ENCODE measurements around the gene RPS6KA4. TPM values are rescaled to one million over a fixed set of nuclear protein-coding genes. Genes with fewer than 3 reads are reported as not detected.

RPS6KA4 gene
- total and polyA plus RNA-seq, 2 of the 13 experiments (the other 11 are each of a cell fraction or from before 2014, with no cell fraction given) = 8.9 to 14.2 TPM

- TF ChIP-seq CREB1 (IDR thresholded peaks at IDR 0.05) = 0 out of 2 replicates have a peak, but pooled peaks have one; percentile 12
- no peak for TF ChIP-seq CREB1 (CRISPR knock-in tag; IDR thresholded peaks at IDR 0.05)
- TF ChIP-seq FOSL2 (CRISPR knock-in tag; IDR thresholded peaks at IDR 0.05) = 0 out of 2 replicates have a peak, but pooled peaks have one; percentile 27
- TF ChIP-seq ZNF572 (CRISPR knock-in tag; IDR thresholded peaks at IDR 0.05) = no peak
- no peaks in the 10 kb centered on the region for H4K20me1 ChIP-seq (ENCODE audit: insufficient read depth, low read length)
- intact Hi-C loops (cut with micrococcal nuclease; ENCODE audit: unreplicated experiment) = no loop called here
- ChIA-PET POLR2A (no interaction called here), CTCF (ENCODE audit: low intra/inter-chr PET ratio, low total read pairs) (no interaction called here)
- 51% methylated on average over 11 of the region's 11 CpGs for WGBS (ENCODE audit: low lambda C conversion rate)
- H3K36me3 ChIP-seq (replicated peaks in 1 of 2; ENCODE audit: control insufficient read depth in 1 of 2, insufficient read depth in 2 of 2, low read length in 2 of 2) = no peaks in the 10 kb centered on the region
- no peak for FAIRE-seq
- no peaks in the 10 kb centered on the region for H3K9me3 ChIP-seq (ENCODE audit: low read length)
- no peak overlapping the region for H3K27ac ChIP-seq (ENCODE audit: extremely low read length, insufficient read depth, low read length)
- no peak overlapping the region for H3K4me3 ChIP-seq (replicated peaks in 1 of 3; ENCODE audit: insufficient read depth in 1 of 3, low read depth in 2 of 3, low read length in 3 of 3)
- peaks cover 6 to 50% of the 10 kb centered on the region in 2 experiments; a peak in 4 of 5 replicates for H3K27me3 ChIP-seq (ENCODE audit: control insufficient read depth in 1 of 2, insufficient read depth in 2 of 2, low read length in 2 of 2)
- no peak for ATAC-seq
- peak; percentile 33 for DNase-seq (ENCODE audit: low spot score)
- H3K4me2 ChIP-seq (ENCODE audit: low read depth, low read length) = no peak overlapping the region
- H3K4me1 ChIP-seq (ENCODE audit: insufficient read depth, low read length) = no peaks in the 10 kb centered on the region
- BruUV-seq (replicated peaks) = no TSS peak
- in situ Hi-C loops (cut with HindIII; ENCODE audit: extremely low pct_ligation_motif_present, low pct_unique_long_range_greater_than_20kb) = no loop called here
- H3K79me2 ChIP-seq (ENCODE audit: insufficient read depth, low read length) = no peaks in the 10 kb centered on the region
- no peak overlapping the region for H2AFZ ChIP-seq (ENCODE audit: low read length)
- no peak overlapping the region for H3K9ac ChIP-seq (ENCODE audit: insufficient read depth, low read depth, low read length)
Observed at GRCh38 chr11:64385945-64386704, 27.2 kb downstream of the RPS6KA4 start.

- Histone ChIP-seq H3K4me2 (ENCODE audit: low read depth, low read length) (no peak overlapping the region), H3K79me2 (ENCODE audit: insufficient read depth, low read length) (no peaks in the 10 kb centered on the region), H3K27ac (ENCODE audit: extremely low read length, insufficient read depth, low read length) (no peak overlapping the region), H3K4me1 (ENCODE audit: insufficient read depth, low read length) (no peaks in the 10 kb centered on the region), H3K4me3 (replicated peaks in 1 of 3; ENCODE audit: insufficient read depth in 1 of 3, low read depth in 2 of 3, low read length in 3 of 3) (no peak overlapping the region), H4K20me1 (ENCODE audit: insufficient read depth, low read length) (no peaks in the 10 kb centered on the region), H3K27me3 (ENCODE audit: control insufficient read depth in 1 of 2, insufficient read depth in 2 of 2, low read length in 2 of 2) (peaks cover 6 to 41% of the 10 kb centered on the region in 2 experiments; a peak in 4 of 5 replicates), H2AFZ (ENCODE audit: low read length) (no peak overlapping the region), H3K9me3 (ENCODE audit: low read length) (no peaks in the 10 kb centered on the region), H3K9ac (ENCODE audit: insufficient read depth, low read depth, low read length) (no peak overlapping the region), H3K36me3 (replicated peaks in 1 of 2; ENCODE audit: control insufficient read depth in 1 of 2, insufficient read depth in 2 of 2, low read length in 2 of 2) (no peaks in the 10 kb centered on the region)
- ChIA-PET CTCF (ENCODE audit: low intra/inter-chr PET ratio, low total read pairs) (no interaction called here), POLR2A (no interaction called here)
- ATAC-seq (no peak), FAIRE-seq (no peak), DNase-seq (ENCODE audit: low spot score) (no peak)
- no TSS peak for BruUV-seq (replicated peaks)
- in situ Hi-C loops (cut with HindIII; ENCODE audit: extremely low pct_ligation_motif_present, low pct_unique_long_range_greater_than_20kb) = no loop called here
- intact Hi-C loops (cut with micrococcal nuclease; ENCODE audit: unreplicated experiment) = no loop called here
- TF ChIP-seq HNRNPLL (IDR thresholded peaks at IDR 0.05; ENCODE audit: low read depth, low read length, poor library complexity, severe bottlenecking) (no peak), ZNF253 (CRISPR knock-in tag; IDR thresholded peaks at IDR 0.05; ENCODE audit: borderline replicate concordance) (no peak), ZBTB25 (CRISPR knock-in tag; IDR thresholded peaks at IDR 0.05) (no peak), ZC3H13 (CRISPR knock-in tag; IDR thresholded peaks at IDR 0.05) (no peak), ZNF790 (CRISPR knock-in tag; IDR thresholded peaks at IDR 0.05; ENCODE audit: borderline replicate concordance) (no peak), ZNF850 (CRISPR knock-in tag; conservative IDR thresholded peaks at IDR 0.05) (no peak), PLSCR1 (CRISPR knock-in tag; IDR thresholded peaks at IDR 0.05; ENCODE audit: borderline replicate concordance) (no peak), DNMT1 (CRISPR knock-in tag; IDR thresholded peaks at IDR 0.05) (no peak), MAZ (IDR thresholded peaks at IDR 0.05; ENCODE audit: borderline replicate concordance, low read depth, low read length) (no peak), MAZ (CRISPR knock-in tag; IDR thresholded peaks at IDR 0.05; ENCODE audit: low read depth) (no peak), ZNF484 (CRISPR knock-in tag; IDR thresholded peaks at IDR 0.05; ENCODE audit: borderline replicate concordance, low read depth) (no peak), HNF1B (CRISPR knock-in tag; IDR thresholded peaks at IDR 0.05) (no peak)
Observed at GRCh38 chr11:64387916-64388315, 29.0 kb downstream of the RPS6KA4 start.
